Ammon's horn (tissue), 1 donor: ENCODE measurements around the gene HOXB3.

Experiments used
- DNase-seq: peaks from one replicate; pipeline ENCODE4 v3.0.0-alpha.2; 2016; ENCODE audit warnings: low spot score

HOXB3 gene

DNA sequence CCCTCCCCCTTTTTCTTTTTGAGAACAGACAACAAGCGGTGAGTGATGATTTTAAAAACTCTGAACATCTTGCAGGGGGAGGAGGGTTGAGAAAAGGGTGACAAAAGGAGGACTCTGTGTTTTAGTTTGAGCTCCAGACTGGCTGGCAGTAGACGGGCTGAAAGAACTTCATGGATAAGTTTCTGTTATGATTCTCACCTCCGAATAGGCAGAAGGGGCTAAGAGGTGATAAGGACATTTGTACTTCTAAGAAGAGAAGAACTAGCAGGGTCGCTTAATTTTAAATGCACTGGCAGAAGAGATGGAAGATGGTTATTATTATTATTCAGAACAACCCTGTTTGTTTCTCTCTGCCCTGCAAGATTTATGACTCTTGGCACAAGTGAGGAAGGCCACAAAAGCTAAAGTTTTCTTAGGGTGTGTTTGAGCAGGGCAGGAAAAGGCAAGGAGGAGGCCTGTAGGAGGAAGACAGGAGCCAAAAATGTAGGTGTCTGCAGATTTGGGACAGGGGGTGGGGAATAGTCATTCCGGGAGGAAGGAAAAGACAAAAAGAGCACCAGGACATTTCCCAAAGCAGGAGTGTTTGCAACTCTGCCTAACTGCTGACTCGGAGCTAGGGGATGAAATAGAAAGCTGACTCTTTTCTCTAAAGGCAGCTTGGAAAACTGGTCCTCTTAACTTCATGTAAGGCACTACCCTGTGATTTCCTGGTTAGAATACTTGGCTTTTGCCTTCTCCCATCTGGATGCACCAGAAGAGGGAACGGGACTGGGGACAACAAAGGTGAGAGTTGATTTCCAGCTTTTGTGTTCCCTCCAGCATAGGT, 33.3 kb downstream of the HOXB3 start:
- DNase-seq = no peak

DNA sequence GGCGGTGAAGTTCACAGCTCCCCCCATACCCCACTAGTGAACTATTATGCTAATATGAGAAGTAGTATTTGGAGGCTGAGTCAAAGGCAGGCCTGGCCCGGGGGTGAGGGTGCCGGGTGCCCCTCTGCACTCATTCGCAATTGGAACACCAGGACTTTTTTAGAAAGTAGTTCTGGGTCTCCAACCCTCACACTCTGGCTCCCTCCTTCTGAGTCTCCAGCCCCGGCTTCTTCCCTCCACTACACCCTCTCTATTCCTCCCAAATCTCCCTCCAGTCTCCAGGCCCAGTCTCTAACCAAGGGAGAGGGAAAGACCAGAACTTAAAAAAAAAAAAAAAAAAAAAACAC, 33.8 kb downstream of the HOXB3 start:
- DNase-seq = no peak

- no peak for DNase-seq
These were observed 34.5 kb downstream of the HOXB3 start for GRCh38 chr17:48555258-48556228.

DNA sequence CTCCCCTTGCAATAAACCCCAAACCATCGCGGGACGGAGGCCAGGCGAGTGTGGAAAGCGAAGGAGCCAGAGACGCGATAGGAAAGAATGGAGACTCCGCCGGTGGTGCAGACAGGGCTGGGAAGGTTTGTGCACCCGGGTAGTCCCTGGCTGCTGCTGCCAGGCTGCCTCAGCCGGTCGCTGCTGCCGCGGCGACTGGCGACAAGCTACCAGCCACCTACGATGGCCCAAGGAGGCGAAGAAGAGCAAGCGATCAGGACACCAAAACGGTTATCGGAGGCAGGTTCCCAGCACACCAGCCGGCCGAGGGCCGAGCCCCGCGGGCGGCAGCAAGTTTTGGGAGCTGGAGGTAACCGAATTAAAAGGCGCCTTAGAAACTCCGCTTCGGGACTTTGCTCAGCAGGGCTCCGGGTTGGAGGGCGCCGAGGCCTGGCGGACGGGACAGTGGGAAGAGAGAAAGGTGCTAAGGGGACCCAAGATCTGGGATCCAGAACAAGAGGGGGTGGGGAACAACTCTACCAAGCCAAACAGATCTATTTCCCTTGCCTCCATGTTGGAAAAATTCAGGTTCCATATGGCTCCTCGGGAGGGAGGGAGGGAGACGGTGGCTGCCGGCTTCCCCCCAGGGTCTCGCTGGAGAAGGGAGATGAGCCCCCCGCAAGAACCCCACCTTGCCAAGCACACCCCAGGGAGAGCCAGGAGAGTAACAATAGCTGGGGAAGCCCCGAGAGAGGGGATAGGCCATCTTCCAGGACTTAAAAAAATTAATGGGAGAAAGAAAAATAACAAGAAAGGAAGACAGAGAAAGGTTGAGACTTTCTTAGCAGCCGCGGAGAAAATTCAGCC, 35.4 kb downstream of the HOXB3 start:
- no peak for DNase-seq

- DNase-seq = no peak
These were observed 36.2 kb downstream of the HOXB3 start for GRCh38 chr17:48553826-48554225.

DNA sequence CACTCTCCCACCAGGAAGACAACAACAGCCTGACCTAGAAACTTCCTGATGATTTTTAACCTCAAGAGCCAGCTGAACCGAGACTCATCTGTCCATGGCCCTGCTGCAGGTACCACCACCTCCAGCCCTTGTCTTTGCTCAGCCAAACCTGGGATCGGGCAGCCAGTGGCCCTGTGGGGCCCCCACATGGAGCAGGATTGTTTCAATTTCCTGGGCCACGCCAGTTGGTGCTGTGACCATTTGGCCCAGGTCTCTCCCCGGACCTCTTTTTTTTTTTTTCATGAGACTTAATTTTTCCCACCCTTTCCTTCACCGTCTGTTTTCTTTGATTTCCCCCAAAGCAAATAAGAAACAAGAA, 36.9 kb downstream of the HOXB3 start:
- DNase-seq = no peak

- DNase-seq = no peak
These were observed 37.4 kb downstream of the HOXB3 start for GRCh38 chr17:48552466-48553189.

- no peak for DNase-seq
These were observed 38.2 kb downstream of the HOXB3 start for GRCh38 chr17:48551596-48552465.

- no peak for DNase-seq
These were observed 38.9 kb downstream of the HOXB3 start for GRCh38 chr17:48551214-48551555.

DNA sequence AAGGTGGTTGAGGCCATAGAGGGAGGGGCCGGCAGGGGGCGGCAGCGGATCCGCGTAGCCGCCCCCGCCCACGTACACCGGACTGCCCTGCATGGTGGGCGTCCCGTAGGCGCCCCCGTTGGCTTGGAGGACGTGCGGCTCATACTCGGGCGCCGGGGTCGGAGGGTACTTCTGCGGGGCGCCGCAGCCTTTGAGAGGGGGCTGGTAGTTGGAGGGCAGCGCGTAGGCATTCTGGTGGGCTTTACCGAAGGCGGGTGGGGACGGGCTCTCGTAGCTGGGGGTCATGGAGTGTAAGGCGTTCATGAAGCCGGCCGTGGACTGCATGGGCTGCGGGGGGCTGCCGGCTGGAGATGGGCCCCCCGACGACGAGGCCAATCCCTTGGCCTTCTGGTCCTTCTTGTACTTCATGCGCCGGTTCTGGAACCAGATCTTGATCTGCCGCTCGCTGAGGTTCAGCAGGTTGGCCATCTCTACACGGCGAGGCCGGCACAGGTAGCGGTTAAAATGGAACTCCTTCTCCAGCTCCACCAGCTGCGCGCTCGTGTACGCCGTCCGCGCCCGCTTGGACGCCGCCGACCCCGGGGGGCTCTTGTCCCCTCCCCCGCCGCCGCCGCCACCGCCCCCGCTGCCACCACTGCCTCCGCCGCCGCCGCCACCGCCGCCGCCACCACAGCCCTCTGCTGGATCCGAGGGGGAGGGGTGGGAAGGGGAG, 39.4 kb downstream of the HOXB3 start:
- DNase-seq = no peak

- DNase-seq = no peak
These were observed 40.0 kb downstream of the HOXB3 start for GRCh38 chr17:48549914-48550501.

- DNase-seq = no peak
These were observed 40.8 kb downstream of the HOXB3 start for GRCh38 chr17:48549281-48549630.

- no peak for DNase-seq
These were observed 41.3 kb downstream of the HOXB3 start for GRCh38 chr17:48548523-48549280.

GRCh38 chr17:48547808-48548522, 42.1 kb downstream of the HOXB3 start:
- DNase-seq = no peak

DNA sequence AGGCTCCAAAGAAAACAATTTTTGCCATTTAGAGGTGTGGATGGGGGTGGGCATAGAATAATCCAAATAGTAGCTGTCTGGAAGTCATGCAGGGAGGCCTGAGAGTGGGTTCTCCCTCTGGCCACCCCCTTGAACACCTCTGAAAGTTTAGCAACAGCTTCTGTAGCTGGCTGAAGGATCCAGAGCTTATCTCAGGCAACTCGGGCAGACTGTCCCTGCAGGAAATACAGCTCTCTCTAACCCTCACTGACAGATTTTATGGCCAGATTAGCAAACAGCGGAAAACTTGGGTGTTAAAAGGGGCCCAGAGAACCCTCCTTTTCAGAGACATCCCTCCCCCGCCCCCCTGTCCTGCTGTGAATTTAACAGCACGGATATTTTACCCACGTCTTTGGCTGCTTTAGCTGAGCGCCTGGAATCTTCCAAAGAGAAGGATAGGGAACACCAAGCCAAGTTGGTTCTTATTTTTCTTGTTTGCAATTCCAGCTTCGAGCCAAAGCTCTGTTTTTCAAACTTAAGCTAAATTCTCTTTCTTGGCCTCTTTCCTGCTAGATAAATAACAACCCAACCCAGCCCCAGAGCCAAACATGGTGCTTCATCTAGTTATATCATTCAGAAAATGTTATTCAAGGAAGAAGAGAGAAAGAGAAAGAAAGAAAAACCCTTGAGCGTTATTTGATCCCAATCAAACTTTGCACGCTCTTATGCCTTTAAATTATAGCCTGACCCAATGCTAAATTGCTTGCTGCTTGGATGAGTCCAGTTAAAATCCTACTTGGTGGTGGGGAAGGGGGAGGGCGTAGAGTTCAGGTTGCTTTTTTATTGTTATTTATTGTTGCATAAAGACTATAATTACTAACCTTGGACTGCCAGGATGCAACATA, 42.9 kb downstream of the HOXB3 start:
- DNase-seq = no peak

GRCh38 chr17:48546137-48546923, 43.7 kb downstream of the HOXB3 start:
- no peak for DNase-seq
